ENCODE results near the gene TCHP.
"Not testable (repeated sequence)": the region's sequence is repeated elsewhere in the genome, so short reads cannot be mapped to it uniquely, and the experiment has no call there.

TCHP gene

GRCh38 chr12:109880043-109880931 lies 19.8 kb upstream of the TCHP start, which contains the start of gene GLTP:
Gene GLTP, minus strand, starts transcription at chr12:109880541. Its CDS starts 167 bp downstream, at chr12:109880374.
- DNase-seq: peak; percentile 90

DNA sequence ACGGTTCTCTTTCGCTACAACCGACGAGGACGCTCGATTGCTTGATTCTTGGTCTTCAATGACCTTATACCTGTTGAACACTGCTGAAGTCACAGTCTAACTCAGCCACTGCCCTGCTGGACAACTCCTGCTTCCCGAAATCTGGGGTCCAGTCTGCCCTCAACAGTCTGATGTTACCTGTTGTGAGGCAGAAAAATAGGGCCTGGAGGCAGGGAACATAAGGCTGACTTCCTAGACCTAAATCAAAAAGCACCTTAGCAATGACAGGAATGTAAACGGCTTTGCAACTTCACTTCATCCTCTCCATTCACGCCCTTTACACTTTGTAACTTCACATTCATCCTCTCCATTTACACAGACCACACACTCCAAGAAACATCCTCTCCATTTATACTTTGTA lies 19.1 kb upstream of the TCHP start:
- no peak for DNase-seq

DNA sequence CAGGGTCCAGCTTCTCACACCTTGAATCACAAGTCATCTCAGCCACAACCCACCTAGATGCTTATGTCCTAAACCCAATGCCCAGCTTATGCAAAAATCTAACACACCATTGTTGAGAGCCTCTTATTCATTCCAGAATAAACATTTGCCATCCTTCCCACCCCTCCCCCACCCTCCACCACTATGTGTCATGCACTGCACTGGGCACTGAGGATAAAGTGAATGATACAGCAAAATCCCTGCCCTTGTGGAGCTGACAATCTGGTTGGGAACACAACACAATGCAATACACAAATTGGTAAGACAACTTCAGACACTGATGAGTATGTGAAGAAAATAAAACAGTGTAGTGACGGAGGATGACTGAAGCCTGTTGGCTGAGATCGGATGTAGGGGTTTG lies 18.3 kb upstream of the TCHP start:
- DNase-seq: no peak

DNA sequence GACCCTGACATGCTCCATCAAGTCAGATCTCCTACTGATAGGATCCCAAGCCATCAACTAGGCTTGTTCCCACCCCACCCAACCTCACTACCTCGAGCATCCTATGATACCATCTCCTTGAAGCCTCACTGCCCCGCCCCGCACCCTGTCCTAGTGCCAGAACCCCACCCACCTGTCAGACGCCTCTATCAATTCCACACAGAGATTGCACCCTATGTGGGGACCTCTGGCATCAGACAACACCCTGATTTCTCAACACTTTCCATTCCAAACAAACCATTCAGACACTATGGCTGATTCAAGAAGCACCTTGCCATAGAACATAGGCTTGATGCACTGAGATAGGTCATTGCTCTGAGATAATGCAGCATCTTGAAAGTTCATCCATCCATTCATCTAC lies 16.6 kb upstream of the TCHP start:
- no peak for DNase-seq

DNA sequence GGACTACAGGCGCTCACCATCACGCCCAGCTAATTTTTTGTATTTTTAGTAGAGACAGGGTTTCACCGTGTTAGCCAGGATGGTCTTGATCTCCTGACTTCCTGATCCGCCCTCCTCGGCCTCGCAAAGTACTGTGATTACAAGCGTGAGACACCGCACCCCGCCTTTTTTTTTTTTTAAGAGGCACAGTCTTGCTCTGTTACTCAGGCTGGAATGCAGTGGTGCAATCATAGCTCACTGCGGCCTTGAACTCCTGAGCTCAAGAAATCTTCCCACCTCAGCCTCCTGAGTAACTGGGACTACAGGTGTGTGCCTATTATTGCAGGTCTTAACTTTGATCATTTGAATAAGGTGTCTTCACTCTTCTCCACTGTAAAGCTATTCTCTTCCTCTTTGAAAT lies 14.5 kb upstream of the TCHP start:
- no peak for DNase-seq

DNA sequence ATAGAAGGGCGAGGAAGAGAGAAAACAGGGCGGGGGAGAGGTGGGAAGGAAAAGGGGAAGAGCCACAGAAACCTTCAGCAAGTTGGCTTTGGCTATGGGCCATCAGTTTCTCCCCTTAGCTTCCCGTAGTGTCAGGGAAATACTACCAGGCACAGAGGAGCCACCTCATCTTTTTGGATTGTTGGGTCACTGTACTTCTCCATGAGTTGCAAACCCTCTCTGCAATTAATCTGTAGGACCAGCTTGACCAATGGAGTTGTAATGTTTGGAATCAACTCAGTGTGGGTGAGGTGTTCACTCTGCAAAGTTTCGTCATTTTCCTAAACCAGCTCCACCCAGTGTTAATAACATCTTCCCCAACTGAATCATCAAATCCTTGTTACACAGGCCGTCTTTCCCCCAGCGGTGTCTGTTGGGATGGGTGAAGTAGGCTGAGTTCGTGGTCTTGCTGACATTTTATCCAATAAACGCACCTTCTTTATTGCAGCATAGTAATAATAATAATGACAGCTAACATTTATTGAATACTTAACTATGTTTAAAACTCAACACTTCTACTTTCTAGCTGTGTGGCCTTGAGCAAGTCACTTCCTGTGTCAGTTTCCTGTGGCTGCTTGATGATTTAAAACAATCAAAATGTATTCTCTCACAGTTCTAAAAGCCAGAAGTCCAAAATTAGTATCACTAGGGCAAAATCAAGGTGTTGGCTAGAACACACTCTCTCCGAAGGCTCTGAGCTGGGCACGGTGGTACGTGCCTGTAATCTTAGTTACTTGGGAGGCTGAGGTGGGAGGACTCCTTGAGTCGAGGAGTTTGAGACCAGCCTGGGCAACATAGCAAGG lies 11.7 kb upstream of the TCHP start:
- no peak for DNase-seq

GRCh38 chr12:109890620-109891170 lies 9.4 kb upstream of the TCHP start:
- no peak for DNase-seq

DNA sequence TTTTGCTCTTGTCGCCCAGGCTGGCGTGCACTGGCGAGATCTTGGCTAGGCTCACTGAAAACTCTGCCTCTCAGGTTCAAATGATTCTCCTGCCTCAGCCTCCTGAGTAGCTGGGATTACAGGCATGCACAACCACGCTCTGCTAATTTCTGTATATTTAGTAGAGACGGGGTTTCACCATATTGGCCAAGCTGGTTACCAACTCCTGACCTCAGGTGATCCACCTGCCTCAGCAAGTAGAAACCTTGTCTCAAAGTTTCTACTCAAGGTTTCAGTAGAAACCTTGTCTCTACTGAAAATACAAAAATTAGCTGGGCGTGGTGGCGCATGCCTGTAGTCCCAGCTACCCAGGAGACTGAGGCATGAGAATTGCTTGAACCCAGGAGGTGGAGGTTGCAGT lies 8.3 kb upstream of the TCHP start:
- not testable (repeated sequence) for DNase-seq

- DNase-seq: no peak
Observed at GRCh38 chr12:109892165-109892715, 7.8 kb upstream of the TCHP start.

- no peak for DNase-seq
Observed at GRCh38 chr12:109892748-109893147, 7.3 kb upstream of the TCHP start.

GRCh38 chr12:109893261-109893995 lies 6.6 kb upstream of the TCHP start:
- DNase-seq: no peak

GRCh38 chr12:109894939-109895338 lies 5.1 kb upstream of the TCHP start:
- DNase-seq: no peak

DNA sequence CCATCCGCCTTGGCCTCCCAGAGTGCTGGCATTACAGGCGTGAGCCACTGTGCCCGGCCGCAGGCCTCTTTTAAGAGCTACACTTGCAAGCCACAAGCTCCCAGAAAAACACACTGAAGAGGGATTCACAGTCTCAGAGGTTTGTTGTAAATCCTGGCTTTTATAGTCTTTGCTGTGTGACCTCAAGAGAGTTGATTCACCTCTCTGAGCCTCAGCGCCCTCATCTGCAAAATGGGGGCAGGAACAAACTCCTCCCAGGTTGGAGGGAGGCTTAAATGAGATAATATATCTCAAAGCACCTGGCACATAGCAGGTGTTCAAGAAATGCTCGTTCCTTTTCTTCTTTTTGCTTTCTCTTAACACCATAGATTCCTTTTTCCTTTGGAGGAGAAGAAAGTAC lies 3.9 kb upstream of the TCHP start:
- DNase-seq: no peak

DNA sequence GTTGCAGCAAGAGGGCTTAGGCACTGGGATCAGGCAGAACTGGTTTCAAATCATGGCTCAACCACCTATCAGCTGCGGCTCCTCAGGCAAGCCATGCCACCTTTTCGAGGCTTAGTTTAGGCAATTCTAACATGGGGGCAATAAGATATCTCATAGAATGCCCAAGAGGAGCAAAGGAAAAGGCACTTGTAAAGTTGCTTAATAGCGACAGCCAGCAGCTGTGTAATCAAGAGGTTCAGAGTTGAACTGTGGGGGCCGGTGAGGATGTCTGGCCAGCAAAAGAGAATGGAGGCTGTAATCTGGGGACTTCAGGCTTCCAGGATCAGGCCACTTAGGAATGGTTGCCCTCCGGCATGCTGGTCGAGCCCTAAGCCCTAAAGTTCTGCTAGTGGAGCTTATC lies 3.0 kb upstream of the TCHP start:
- DNase-seq: no peak

DNA sequence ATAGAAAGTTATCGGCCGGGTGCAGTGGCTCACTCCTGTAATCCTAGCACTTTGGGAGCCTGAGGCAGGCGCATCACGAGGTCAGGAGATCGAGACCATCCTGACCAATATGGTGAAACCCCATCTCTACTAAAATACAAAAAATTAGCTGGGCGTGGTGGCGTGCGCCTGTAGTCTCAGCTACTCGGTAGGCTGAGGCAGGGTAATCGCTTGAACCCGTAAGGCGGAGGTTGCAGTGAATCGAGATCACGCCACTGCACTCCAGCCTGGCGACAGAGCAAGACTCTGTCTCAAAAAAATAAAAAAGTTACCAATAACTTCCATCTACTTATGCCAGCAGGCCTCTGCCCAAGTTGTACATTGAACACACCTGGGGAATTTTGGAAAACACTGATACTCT lies 729 bp upstream of the TCHP start:
- DNase-seq: not testable (repeated sequence)

GRCh38 chr12:109900752-109901580 lies 892 bp downstream of the TCHP start:
- DNase-seq: no peak

- DNase-seq: no peak
Observed at GRCh38 chr12:109902891-109903418, 2.9 kb downstream of the TCHP start.

DNA sequence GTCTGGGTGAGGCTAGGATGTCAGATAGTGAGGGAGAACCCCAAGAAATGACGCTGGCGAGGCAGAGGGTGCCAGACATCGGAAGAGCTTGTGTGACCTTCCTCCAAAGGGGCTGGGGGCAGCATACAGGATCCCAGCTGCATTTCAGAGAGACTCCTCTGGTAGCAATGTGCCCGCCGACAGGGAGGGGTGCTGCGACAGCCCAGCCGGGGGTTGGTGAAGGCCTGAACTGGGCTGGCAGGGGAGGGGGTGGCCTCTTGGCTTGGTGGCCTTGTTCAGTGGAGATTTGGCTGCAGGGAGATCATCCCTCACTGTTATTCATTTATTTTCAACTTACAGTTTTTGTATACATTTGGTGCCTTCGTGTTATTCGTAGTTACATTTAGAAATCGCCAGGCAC lies 5.2 kb downstream of the TCHP start:
- DNase-seq: no peak

GRCh38 chr12:109910254-109910968 lies 10.3 kb downstream of the TCHP start:
- no peak for DNase-seq

GRCh38 chr12:109910969-109911348 lies 10.9 kb downstream of the TCHP start:
- DNase-seq: no peak

DNA sequence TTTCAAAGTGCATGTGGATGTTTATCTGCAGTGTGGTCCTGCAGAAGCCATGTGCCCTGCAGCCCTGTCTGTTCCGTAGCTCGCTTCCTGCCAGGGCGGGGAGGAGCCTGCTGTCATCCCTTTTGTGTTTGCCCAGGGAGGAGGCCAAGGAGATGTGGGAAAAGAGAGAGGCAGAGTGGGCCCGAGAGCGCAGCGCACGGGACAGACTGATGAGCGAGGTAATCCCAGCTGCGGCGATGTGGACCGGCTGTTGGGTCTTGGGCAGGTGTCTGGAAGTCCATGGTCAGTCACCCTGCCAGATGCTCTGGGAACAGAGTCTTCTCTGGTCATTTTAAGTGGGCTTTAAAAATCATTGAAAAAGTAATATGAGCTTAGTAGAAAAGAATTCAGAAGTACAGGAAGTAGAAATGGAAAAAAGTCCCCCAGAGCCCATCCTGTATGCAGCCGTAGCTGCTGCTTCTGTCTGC lies 12.8 kb downstream of the TCHP start:
- DNase-seq: no peak

Measured in NCI-H2171 (cell line).